ENCODE data around the gene STMN1. TPM values are rescaled to one million over a fixed set of nuclear protein-coding genes. Genes with fewer than 3 reads are reported as not detected.
"Not testable (repeated sequence)": the region's sequence is repeated elsewhere in the genome, so short reads cannot be mapped to it uniquely, and the experiment has no call there.

Gene STMN1
- total RNA-seq, 1 donor from 2014 or later, result 91.8 TPM

DNA sequence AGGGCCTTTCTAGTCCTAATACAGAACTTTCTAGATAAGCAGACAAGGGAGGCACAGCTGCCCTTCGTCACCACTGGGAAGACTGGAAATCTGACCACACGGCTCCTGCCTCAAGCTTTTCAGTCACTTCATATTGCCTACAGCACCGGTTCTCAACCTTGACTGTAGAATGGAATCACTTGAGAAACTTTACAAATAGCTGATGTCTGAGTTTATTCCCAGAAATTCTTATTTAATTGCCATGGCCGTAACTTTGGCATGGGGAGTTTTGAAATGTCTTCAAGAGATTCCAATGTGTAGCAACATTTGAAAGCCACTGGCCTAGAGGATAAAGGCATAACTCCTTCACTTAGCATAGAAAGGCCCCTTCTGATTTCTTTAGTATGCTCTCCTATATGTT is 42.4 kb upstream of the STMN1 start:
- no peak for DNase-seq (ENCODE audit: extremely low spot score in 2 of 2)
- H3K27ac ChIP-seq, result no peak overlapping the region
- H3K27me3 ChIP-seq, result no peaks in the 10 kb centered on the region
- H3K4me1 ChIP-seq, result no peaks in the 10 kb centered on the region
- H3K4me3 ChIP-seq, result no peak overlapping the region
- H3K36me3 ChIP-seq, result no peaks in the 10 kb centered on the region
- no peak for TF ChIP-seq POLR2AphosphoS5 (IDR thresholded peaks at IDR 0.05; ENCODE audit: insufficient read depth in 1 of 2, low read depth in 1 of 2)
- TF ChIP-seq, protein P1, sequence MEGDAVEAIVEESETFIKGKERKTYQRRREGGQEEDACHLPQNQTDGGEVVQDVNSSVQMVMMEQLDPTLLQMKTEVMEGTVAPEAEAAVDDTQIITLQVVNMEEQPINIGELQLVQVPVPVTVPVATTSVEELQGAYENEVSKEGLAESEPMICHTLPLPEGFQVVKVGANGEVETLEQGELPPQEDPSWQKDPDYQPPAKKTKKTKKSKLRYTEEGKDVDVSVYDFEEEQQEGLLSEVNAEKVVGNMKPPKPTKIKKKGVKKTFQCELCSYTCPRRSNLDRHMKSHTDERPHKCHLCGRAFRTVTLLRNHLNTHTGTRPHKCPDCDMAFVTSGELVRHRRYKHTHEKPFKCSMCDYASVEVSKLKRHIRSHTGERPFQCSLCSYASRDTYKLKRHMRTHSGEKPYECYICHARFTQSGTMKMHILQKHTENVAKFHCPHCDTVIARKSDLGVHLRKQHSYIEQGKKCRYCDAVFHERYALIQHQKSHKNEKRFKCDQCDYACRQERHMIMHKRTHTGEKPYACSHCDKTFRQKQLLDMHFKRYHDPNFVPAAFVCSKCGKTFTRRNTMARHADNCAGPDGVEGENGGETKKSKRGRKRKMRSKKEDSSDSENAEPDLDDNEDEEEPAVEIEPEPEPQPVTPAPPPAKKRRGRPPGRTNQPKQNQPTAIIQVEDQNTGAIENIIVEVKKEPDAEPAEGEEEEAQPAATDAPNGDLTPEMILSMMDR (IDR thresholded peaks at IDR 0.05), result no peak
- intact Hi-C loops (cut with DNase I), result no loop called here
- H3K9me3 ChIP-seq, result no peaks in the 10 kb centered on the region

DNA sequence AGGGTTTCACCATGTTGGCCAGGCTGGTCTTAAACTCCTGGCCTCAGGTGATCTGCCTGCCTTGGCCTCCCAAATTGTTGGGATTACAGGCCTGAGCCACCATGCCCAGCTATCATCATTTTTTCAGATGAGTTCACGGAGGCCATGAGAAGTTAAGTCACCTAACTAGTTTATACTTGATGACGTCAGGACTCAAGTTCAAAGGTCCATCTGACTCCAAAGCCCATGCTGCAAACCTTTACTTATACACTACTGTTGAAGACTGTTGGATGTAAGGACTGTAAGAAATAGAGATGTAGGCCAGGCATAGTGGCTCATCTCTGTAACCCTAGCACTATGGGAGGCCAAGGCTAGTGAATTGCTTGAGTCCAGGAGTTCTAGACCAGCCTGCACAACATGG is 40.8 kb upstream of the STMN1 start:
- no peak for DNase-seq (ENCODE audit: extremely low spot score in 2 of 2)
- H3K9me3 ChIP-seq, result no peaks in the 10 kb centered on the region
- intact Hi-C loops (cut with DNase I), result no loop called here
- no peaks in the 10 kb centered on the region for H3K36me3 ChIP-seq
- TF ChIP-seq POLR2A (IDR thresholded peaks at IDR 0.05) (no peak), POLR2AphosphoS5 (IDR thresholded peaks at IDR 0.05; ENCODE audit: insufficient read depth in 1 of 2, low read depth in 1 of 2) (no peak)
- TF ChIP-seq, protein P1 (IDR thresholded peaks at IDR 0.05), result no peak
- no peaks in the 10 kb centered on the region for H3K4me1 ChIP-seq
- no peaks in the 10 kb centered on the region for H3K27me3 ChIP-seq
- no peak overlapping the region for H3K27ac ChIP-seq
- H3K4me3 ChIP-seq, result no peak overlapping the region

DNA sequence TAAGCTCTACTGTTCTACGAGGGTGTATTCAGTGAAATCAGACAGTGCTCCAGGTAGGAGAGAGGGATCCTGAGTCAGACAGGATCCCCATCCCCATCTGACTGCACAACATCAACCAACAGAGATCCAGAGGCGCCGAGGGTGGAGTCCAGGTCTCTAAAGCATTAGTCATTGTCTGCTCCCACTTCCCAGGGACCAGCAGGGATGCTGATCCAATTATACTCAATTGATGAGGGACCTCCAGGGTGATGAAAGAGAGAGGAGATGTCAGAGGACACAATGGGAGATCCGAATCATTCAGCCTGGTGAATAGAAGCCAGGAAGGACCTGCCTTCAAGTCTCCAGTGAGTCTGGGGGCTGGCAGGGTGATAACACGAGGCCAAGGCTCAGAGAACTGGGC is 39.5 kb upstream of the STMN1 start:
- no peaks in the 10 kb centered on the region for H3K9me3 ChIP-seq
- no peaks in the 10 kb centered on the region for H3K27me3 ChIP-seq
- H3K27ac ChIP-seq, result no peak overlapping the region
- H3K4me1 ChIP-seq, result no peaks in the 10 kb centered on the region
- H3K36me3 ChIP-seq, result no peaks in the 10 kb centered on the region
- TF ChIP-seq, protein P1 (IDR thresholded peaks at IDR 0.05), result no peak
- TF ChIP-seq POLR2A (IDR thresholded peaks at IDR 0.05) (no peak), POLR2AphosphoS5 (IDR thresholded peaks at IDR 0.05; ENCODE audit: insufficient read depth in 1 of 2, low read depth in 1 of 2) (no peak)
- intact Hi-C loops (cut with DNase I), result no loop called here
- DNase-seq (ENCODE audit: extremely low spot score in 2 of 2), result no peak
- H3K4me3 ChIP-seq, result no peak overlapping the region

DNA sequence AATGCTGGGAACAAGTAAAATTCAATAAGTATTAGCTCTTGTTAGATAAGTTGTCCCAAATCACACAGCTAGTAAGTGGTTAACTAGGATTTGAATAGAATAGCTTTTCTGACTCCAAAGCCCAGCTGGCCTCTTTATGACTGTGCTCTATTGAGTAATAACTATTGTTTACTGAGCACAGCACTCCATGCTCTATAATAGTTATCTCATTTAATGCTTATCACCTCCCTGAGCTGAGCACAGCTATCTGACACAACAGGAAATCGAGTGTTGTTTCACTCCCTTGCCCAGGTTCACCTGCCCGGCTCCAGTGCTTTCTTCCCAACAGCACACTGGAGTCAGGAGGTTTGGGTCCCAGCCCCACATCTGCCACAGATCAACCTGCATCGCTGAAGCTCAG is 38.8 kb upstream of the STMN1 start:
- intact Hi-C loops (cut with DNase I), result no loop called here
- Histone ChIP-seq H3K4me1 (no peaks in the 10 kb centered on the region), H3K27ac (no peak overlapping the region)

GRCh38 chr1:25943511-25943910 is 37.3 kb upstream of the STMN1 start:
- DNase-seq (ENCODE audit: extremely low spot score in 2 of 2); H3K27ac ChIP-seq; H3K36me3 ChIP-seq; H3K27me3 ChIP-seq; H3K4me3 ChIP-seq; intact Hi-C loops (cut with DNase I); H3K4me1 ChIP-seq; H3K9me3 ChIP-seq: not testable (repeated sequence)

More for the DNA sequence above, 38.8 kb upstream of the STMN1 start:
- Histone ChIP-seq H3K9me3 (no peaks in the 10 kb centered on the region), H3K27me3 (no peaks in the 10 kb centered on the region), H3K4me3 (no peak overlapping the region), H3K36me3 (no peaks in the 10 kb centered on the region)
- TF ChIP-seq POLR2AphosphoS5 (IDR thresholded peaks at IDR 0.05; ENCODE audit: insufficient read depth in 1 of 2, low read depth in 1 of 2), result no peak
- TF ChIP-seq, protein P1 (IDR thresholded peaks at IDR 0.05), result no peak
- no peak for TF ChIP-seq POLR2A (IDR thresholded peaks at IDR 0.05)
- no peak for DNase-seq (ENCODE audit: extremely low spot score in 2 of 2)

DNA sequence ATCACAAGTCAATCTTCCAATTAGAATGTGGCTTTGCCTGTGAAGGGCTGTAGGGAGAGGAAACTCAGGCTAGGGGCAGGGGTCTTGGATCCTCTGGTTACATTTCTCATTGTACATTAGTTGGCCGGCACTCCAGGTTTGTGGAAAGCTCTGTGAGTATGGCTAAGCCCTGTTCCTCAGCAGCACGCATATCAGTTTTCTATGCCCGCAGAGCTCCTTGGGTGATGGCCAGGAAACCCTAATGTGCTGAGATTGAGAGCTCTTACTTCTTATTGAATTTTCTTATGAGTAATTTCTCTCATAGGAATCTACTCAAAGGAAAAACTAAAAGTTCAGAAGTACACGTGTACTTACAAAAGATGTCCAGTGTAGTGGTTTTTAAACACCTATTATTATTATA is 30.7 kb upstream of the STMN1 start:
- H3K4me1 ChIP-seq, result no peaks in the 10 kb centered on the region
- H3K9me3 ChIP-seq, result no peaks in the 10 kb centered on the region
- TF ChIP-seq, protein P1 (IDR thresholded peaks at IDR 0.05), result no peak
- TF ChIP-seq POLR2A (IDR thresholded peaks at IDR 0.05) (no peak), POLR2AphosphoS5 (IDR thresholded peaks at IDR 0.05; ENCODE audit: insufficient read depth in 1 of 2, low read depth in 1 of 2) (no peak)
- no peak for DNase-seq (ENCODE audit: extremely low spot score in 2 of 2)
- H3K36me3 ChIP-seq, result no peaks in the 10 kb centered on the region
- no peak overlapping the region for H3K27ac ChIP-seq
- H3K4me3 ChIP-seq, result no peak overlapping the region
- intact Hi-C loops (cut with DNase I), result no loop called here
- no peaks in the 10 kb centered on the region for H3K27me3 ChIP-seq
